Measurements from ENCODE around the gene DHX57. TPM values are rescaled to one million over a fixed set of nuclear protein-coding genes. Genes with fewer than 3 reads are reported as not detected.

The DHX57 gene
- 23.5 and 24.3 TPM in 2 replicates for total RNA-seq

GRCh38 chr2:38875576-38876367 is at the start of gene DHX57, which contains the start of gene MORN2:
TSS of gene DHX57 (minus strand) at chr2:38875934. CDS start at chr2:38868405, 7,529 bp downstream.
TSS of gene MORN2 (plus strand) at chr2:38875976.
- DNase-seq (ENCODE audit: low read depth, low spot score): peak; percentile 47

DNA sequence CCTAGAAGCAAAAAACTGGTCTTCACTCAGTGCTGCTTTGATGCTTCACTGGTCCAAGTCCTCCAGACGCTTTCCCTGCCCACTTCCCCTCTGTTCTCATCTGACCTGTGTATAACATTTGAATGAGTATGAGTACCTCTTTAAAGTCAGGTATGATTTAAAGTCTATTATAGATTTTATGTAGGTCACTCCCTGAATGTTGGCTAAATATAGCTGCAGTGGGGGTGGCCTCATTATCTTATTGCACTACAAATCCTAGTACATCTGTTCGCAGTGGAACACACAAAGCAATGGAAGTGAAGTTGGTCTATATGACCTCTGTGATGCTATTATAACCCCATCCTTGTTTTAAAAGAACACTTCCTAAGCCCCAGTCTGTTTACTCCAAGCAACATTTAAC is 47.2 kb upstream of the DHX57 start:
- DNase-seq (ENCODE audit: low read depth, low spot score): no peak

DNA sequence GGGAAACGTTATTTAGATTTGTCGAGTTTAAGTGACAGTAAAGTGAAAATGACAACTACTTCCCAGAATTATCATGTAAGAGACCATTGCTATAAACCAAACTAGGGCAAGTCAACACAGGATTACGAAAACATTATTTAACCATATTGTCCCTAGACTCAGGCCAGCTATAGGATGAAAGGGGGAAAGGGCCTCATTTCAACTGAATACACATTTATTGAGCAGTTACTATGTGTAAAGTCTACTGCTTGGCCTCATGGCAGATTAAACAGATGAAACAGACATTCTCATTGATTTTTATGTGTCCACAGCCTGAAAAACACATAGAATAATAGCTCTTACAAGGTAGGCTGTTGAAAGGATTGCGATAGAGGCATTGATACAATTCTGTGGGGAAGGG is 46.7 kb upstream of the DHX57 start:
- DNase-seq (ENCODE audit: low read depth, low spot score): no peak

DNA sequence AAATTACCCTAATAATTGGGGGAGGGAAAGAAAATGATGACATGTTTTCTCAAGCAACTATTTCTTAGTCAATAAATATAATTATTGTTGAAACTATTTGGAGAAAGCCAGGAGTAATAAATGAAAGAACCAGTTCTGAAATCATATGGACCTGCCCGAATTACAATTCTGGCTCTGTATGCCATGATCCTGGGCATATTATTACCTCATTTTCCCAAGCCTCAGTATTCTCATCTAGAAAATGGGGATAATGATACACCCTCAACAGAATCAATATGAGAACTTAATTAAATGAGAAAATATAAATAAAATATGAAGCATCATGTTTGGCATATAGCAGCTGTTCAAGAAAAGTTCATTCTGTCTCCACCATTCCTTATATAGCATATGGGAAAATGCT is 36.9 kb upstream of the DHX57 start:
- no peak for DNase-seq (ENCODE audit: low read depth, low spot score)

GRCh38 chr2:38911191-38911590 is 35.5 kb upstream of the DHX57 start:
- no peak for DNase-seq (ENCODE audit: low read depth, low spot score)

- no peak for DNase-seq (ENCODE audit: low read depth, low spot score)
These were observed 34.1 kb upstream of the DHX57 start for GRCh38 chr2:38909872-38910271.

- no peak for DNase-seq (ENCODE audit: low read depth, low spot score)
These were observed 32.2 kb upstream of the DHX57 start for GRCh38 chr2:38907743-38908562.

GRCh38 chr2:38907242-38907641 is 31.5 kb upstream of the DHX57 start:
- no peak for DNase-seq (ENCODE audit: low read depth, low spot score)

- no peak for DNase-seq (ENCODE audit: low read depth, low spot score)
These were observed 29.5 kb upstream of the DHX57 start for GRCh38 chr2:38905251-38905650.

DNA sequence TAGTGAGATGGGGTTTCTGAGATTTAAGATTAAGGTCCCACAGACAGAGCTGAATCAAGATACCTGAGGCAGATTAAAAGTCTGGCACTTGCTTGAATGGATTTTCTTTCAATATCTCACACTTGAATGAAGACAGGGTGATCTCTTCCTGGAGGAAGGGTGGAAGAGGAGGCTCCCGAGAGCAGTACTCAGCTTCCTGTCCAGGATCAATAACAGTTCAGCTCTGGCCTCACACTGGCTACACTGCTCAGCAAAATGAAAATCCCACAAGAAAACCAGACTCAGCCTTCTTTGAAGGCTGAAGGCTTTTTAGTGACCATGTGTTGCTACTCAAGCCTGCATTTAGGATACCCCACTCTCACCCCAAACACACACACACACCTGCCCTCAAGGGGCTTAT is 25.0 kb upstream of the DHX57 start:
- DNase-seq (ENCODE audit: low read depth, low spot score): no peak

GRCh38 chr2:38898256-38898655 is 22.5 kb upstream of the DHX57 start:
- DNase-seq (ENCODE audit: low read depth, low spot score): no peak

GRCh38 chr2:38892819-38893218 is 17.1 kb upstream of the DHX57 start:
- no peak for DNase-seq (ENCODE audit: low read depth, low spot score)

DNA sequence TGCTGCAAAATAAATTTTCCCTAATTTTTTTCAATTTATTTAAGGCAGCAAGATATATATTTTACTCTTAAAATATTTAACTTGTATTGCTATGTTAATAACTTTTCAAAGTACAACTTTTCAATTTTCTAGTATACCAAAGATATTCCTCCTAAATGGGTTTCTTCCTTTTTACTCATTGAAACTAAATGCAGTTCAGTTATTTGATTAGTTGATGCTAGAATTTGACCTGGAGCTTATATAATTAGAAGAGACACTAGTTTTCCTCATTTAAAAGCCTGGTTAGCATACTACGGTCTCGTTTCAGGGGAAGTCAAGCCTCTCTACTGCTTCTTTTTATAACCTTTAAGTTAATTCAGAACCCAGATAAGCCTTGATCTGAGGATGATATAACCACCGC is 13.8 kb upstream of the DHX57 start, which contains the start of gene ARHGEF33:
ARHGEF33 (plus strand) TSS at position 301 of the 400 bp plus-strand sequence. CDS start 29,573 bp downstream, outside the sequence.
- no peak for DNase-seq (ENCODE audit: low read depth, low spot score)

DNA sequence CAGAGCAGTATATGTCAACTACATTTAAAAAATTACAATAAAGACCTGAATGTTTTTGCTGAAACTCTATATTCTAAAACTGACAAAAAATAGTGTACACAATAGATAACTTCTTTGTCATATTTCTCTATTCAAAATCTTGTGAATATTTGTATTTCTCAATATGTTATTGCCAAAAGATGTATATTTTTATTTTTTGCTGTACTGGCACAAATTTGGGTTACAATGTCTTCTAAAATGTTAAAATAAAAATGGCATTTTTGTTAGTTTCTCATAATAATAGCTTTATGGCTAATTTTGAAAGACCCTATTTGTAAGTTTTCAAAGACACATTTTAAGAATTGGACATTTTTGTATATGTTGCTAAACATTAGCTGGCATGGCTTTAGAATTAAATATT is 13.3 kb upstream of the DHX57 start:
- DNase-seq (ENCODE audit: low read depth, low spot score): no peak

DNA sequence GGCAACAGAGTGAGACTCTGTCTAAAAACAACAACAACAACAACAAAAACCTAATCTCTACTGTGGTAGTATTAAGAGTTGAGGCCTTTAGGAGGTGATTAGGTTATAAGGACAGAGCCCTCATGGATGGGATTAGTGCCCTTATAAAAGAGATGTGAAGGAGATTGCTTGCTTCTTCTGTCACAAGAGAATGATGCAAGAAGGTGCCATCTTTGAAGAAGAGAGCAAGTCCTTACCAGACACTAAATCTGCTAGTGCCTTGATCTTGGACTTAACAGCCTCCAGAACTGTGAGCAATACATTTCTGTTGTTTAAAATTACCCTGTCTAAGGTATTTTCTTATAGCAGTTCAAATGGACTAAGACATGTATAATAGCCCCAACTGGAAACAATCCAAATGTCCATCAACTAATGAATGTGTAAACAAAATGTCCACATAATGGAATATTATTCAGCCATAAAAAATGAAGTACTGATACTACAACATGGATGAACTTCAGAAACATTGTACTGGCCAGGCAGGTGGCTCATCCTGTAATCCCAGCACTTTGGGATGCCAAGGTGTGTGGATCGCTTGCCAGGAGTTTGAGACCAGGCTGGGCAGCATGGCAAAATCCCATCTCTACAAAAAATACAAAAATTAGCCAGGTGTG is 12.3 kb upstream of the DHX57 start:
- no peak for DNase-seq (ENCODE audit: low read depth, low spot score)

- no peak for DNase-seq (ENCODE audit: low read depth, low spot score)
These were observed 11.6 kb upstream of the DHX57 start for GRCh38 chr2:38887347-38887746.

DNA sequence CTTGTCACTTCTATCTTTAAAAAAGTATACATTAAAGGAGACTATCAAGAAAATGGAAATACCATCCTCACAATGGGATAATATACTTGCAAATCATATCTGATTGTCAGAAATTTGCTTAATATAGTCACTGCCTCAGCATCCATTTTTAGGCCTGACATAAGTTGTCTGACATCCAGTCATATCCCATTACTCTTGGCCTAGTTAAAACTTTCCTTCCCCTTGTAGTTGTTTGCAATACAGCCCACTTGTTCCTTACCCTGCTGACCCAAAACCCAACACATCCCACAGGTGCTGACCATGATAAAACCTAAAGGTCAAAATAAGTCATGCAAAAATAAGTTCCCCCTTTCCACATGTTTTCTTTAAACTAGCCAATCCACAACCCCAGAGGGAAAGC is 10.3 kb upstream of the DHX57 start:
- DNase-seq (ENCODE audit: low read depth, low spot score): no peak

DNA sequence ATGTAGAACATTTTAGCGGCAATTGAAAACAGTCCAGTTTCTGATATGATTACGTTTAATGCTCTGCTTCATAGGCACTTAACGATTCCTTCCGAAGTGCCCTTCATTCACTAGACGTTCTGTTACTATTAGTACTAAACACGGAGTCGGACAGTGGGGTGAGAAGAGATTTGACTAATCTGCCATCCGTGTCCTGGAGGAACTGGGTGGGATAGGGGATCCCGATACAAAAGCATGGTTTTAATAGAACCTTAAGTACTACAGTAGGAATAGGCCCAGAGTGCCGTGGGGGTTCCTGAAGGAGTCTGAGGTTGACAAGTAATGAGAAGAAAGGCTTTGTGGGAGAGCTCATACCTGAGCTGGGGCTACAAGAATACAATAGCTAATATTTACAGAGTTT is 673 bp upstream of the DHX57 start:
- DNase-seq (ENCODE audit: low read depth, low spot score): no peak

DNA sequence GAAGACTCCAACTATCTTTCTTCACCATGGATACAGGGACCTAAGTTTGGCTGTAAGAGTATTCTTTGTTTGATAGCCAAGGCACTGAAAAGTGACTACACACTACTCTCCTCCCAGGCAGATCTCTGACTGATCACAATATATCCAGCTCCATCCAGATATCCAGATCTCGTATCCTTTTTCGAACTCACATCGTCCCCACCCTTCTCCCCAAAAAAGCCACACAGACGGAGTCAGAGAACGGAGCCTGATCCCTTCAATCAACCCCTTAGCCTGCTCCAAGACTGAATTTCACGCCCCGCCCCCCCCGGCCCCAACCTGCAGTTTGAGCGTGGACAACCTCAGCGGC is 533 bp downstream of the DHX57 start:
- DNase-seq (ENCODE audit: low read depth, low spot score): no peak

DNA sequence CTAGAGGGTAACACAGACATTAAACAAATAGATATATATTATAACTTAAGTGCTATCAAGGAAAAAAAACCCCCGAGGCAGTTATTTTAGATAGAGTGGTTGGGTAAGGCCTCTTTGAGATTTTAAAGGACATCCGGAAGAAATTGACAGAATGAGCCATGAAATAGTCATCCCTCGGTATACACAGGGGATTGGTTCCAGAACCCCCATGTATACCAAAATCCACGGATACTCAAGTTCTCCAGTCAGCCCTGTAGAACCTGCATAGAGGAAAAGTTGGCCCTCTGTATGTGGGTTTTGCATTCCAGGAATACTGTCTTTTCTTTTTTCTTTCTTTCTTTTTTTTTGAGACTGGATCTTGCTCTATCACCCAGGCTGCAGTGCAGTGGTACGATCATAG is 2.0 kb downstream of the DHX57 start:
- DNase-seq (ENCODE audit: low read depth, low spot score): no peak

GRCh38 chr2:38871432-38871831 is 4.3 kb downstream of the DHX57 start:
- no peak for DNase-seq (ENCODE audit: low read depth, low spot score)

DNA sequence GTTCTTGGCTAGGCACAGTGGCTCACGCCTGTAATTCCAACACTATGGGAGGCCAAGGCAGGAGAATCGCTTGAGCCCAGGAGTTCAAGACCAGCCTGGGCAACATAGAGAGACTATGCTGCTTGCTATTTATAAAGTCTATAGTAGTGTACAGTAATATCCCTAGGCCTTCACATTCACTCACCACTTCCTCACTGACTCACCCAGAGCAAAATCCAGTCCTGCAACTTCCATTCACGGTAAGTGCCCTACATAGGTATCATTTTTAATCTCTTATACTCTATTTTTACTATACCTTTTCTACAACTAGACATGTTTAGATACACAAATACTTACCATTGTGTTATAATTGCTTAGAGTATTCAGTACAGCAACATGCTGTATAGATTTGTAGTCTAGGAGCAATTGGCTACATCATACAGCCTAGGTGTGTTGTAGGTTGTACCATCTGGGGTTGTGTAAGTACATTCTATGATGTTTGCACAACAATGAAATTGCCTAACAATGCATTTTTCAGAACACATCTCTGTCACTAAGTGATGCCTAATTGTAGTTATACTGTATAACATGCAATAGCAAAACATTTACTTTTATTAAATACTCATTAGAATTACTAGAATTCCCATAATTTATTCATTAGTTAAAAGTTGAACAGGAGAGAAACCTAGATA is 8.8 kb downstream of the DHX57 start:
- DNase-seq (ENCODE audit: low read depth, low spot score): no peak
